Measurements from ENCODE around the gene TCF12.
"Not testable (repeated sequence)": the region's sequence is repeated elsewhere in the genome, so short reads cannot be mapped to it uniquely, and the experiment has no call there.

Gene TCF12

DNA sequence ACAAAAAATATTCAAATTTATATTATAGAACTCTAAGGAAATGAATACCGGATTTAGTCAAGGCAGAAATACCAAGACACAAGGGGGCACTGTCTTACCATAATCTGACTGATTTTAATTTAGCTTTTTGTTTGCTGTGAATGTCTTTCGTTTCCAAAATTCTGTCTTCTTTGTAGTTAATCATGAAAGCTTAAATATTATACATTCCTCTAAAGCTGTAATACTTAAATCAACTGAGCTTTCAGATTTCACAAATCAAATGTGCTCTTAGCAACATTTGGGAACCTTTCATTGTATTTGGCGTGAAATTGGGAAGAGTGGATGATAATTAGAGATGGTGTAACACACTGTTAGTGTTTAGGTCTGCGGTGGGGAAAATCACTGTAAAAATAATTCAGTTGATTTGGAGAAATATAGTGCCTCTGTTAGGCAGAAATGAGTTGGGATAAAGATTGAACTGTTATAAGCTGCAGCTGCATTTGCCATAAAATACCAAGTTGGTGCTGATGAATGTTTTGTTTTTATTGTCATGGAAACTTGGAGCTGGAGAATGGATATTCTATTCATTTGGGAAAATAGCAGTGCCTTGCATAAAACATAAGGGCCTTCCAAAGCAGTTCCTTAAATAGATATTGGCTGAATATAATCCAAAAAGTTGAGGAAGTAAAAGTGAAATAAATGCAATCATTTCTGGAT, 228.2 kb downstream of the TCF12 start:
- peak; percentile 96 for FAIRE-seq

DNA sequence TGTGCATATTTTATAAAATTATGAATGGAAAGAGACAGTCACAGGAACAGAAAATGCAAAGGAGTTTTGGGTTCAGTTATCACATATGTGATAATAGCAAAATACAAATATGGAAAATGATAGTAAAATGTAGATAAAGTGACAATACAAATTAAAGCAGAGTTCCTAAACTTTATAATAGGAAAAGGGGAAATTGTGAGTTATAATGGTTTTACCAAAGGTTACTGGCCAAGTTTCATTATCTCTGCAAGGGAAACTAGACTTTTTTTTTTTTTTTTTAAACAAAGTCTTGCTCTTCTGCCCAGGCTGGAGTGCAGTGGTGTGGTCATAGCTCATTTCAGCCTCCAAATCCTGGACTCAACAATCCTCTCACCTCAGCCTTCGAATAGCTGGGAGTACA, 229.2 kb downstream of the TCF12 start:
- FAIRE-seq, result no peak

DNA sequence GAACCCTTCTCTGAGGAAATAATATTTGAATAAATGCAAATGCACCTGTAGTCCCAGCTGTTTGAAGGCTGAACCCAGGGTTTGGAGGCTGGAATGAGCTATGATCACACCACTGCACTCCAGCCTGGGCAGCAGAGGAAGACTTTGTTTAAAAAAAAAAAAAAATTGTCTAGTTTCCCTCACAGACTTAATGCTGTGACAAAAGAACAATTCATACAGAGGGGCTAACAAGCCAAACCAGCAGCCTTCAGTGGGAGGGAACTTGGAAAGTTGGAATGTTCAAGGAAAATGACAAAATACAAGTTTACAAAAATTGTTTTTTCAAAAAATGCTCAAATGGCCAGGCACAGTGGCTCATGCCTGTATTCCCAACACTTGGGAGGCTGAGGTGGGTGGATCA, 229.8 kb downstream of the TCF12 start:
- FAIRE-seq, result no peak

DNA sequence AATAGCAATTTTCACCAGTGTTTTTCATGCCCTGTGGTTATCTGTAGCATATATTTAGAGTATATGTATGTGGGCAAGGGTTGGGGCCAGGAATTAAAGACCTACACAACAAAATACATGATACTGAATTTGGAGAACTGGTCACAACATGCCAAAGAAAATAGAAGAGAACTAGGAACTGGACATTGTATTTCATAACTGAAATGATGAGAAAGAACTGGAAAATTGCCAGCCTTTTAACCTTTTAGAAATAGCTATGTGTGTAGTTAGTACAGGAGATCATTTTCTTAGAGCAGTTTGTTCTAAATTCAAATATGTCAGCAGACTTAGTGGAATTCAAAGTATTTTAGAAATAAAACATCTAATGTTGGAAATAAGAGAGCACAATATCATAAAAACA, 230.8 kb downstream of the TCF12 start:
- no peak for FAIRE-seq

- FAIRE-seq, result no peak
Observed at GRCh38 chr15:57150066-57150865, 231.8 kb downstream of the TCF12 start.

DNA sequence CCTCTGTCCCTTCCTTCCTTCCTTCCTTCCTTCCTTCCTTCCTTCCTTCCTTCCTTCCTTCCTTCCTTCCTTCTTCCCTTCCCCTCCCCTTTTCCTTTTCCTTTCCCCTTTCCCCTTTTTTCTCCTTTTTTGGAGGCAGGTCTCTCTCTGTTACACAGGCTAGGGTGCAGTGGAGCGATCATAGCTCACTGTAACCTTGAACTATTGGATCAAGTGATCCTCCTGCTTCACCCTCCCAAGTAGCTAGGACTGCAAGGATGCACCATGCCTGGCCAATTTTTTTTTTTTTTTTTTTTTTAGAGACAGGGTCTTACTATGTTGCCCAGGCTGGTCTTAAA, 232.4 kb downstream of the TCF12 start:
- not testable (repeated sequence) for FAIRE-seq

GRCh38 chr15:57152133-57152532, 233.7 kb downstream of the TCF12 start:
- no peak for FAIRE-seq

- FAIRE-seq, result no peak
Observed at GRCh38 chr15:57152666-57153539, 234.5 kb downstream of the TCF12 start.

DNA sequence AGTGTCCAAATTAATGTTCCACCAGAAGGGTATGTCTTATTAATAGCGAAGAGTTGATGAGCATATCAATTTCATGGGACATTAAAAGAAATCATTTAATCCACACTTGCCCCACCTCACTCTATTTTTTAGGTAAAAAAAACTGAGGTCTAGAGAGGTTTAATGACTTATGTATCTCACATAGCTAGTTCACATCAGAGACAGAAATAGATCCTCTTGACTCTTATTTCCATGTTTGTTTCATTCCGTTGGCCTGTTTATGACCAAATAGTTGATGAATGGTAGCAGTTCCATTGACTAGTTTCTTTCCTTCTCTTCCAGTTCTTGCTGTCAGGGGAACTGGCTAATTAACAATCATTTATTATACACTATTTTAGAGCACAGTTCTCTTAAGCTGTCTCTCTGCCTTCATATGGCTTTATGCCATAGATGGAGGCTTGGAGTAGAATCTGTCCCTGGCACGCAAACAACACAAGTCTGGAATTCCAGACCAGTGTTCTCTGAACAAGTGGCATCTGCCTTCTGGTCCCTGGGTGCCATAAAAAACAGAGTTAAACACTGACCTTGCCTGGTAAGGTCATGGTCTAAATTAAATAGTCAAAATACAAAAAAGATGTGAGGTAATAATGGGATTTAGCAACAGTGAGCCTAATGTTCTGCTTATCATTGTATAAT, 237.9 kb downstream of the TCF12 start:
- no peak for FAIRE-seq

DNA sequence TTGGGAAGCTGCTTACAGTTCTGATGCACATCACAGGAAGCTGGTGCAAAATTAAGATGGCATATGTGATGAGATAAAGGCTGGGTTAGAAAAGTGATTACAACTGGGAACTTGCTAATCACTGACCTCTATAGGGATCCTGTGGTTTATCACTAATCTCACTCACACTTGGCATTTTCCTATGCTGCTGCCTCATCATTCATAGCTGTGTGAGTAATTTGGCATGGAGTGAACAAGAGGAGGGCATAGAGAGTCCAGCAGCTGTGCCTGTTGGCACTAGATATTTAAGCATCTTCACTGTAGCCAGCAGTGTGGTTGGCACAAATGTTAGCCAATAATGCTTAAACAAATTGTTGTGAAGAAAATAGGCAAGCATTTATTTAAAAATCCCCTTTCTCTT, 240.1 kb downstream of the TCF12 start:
- FAIRE-seq, result no peak

GRCh38 chr15:57158997-57159668, 240.7 kb downstream of the TCF12 start:
- FAIRE-seq, result no peak

GRCh38 chr15:57159767-57160166, 241.3 kb downstream of the TCF12 start:
- FAIRE-seq, result peak; percentile 8

GRCh38 chr15:57160823-57161560, 242.5 kb downstream of the TCF12 start:
- peak; percentile 33 for FAIRE-seq

DNA sequence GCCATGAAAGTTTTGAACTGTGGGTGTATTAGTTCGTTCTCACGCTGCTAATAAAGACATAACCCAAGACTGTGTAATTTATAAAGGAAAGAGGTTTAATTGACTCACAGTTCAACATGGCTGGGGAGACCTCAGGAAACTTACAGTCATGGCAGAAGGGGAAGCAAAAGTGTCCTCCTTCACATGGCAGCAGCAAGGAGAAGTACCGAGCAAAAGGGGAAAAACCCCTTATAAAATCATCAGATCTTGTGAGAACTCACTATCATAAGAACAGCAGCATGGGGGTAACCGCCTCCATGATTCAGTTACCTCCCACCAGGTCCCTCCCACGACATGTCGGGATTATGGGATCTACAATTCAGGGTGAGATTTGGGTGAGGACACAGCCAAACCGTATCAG, 245.8 kb downstream of the TCF12 start:
- not testable (repeated sequence) for FAIRE-seq

DNA sequence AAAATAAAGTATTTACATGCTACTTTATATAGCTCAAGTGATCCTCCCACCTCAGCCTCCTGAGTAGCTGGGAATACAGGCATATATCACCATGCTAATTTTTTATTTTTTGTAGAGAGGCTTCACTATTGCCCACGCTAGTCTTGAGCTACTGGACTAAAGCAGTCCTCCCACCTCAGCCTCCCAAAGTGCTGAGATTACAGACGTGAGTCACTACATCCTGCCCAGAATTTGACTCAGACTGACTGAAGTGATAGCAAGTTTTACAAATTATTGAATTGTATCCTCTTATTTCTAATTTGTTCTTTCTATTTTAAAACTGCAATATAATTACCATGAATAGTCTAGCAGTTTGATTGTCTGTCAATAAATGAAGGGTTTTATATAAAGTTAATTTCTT, 247.5 kb downstream of the TCF12 start:
- FAIRE-seq, result no peak

GRCh38 chr15:57167821-57168395, 249.5 kb downstream of the TCF12 start:
- FAIRE-seq, result no peak

- FAIRE-seq, result no peak
Observed at GRCh38 chr15:57169643-57170042, 251.2 kb downstream of the TCF12 start.

GRCh38 chr15:57171426-57171825, 253.0 kb downstream of the TCF12 start:
- FAIRE-seq, result no peak

DNA sequence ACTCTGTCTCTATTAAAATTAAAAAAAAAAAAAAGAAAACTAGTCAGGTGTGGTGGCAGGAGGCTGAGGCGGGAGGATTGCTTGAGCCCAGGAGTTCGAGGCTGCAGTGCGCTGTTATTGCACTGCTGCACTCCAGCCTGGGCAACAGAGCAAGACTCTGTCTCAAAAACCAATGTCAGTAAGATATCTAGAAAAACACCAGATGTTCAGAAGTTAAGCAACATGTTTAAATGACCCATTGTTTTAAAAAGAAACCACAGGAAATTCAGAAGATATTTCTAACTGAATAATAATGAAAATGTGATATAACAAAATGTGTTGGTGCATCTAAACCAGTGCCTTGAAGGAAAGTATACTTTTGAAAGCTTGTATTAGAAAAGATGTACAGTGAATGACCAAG, 254.5 kb downstream of the TCF12 start:
- FAIRE-seq, result no peak

DNA sequence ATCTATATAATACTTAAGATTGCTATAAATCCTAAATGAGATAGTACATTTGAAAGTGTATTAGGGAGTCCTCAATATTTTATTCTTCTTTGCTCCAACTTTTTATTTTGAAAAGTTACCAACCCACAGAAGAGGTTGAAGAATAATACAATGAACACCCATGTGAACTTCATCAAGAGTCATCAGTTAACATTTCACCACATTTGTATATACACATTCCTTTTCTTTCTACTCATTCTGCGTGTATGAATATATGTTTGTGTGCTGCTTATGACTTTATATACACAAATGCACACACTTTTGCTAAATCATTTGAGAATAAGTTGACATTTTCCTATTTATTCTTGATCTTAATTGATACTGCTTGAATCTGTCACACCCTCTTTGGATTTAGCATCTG, 264.6 kb downstream of the TCF12 start:
- FAIRE-seq, result no peak

DNA sequence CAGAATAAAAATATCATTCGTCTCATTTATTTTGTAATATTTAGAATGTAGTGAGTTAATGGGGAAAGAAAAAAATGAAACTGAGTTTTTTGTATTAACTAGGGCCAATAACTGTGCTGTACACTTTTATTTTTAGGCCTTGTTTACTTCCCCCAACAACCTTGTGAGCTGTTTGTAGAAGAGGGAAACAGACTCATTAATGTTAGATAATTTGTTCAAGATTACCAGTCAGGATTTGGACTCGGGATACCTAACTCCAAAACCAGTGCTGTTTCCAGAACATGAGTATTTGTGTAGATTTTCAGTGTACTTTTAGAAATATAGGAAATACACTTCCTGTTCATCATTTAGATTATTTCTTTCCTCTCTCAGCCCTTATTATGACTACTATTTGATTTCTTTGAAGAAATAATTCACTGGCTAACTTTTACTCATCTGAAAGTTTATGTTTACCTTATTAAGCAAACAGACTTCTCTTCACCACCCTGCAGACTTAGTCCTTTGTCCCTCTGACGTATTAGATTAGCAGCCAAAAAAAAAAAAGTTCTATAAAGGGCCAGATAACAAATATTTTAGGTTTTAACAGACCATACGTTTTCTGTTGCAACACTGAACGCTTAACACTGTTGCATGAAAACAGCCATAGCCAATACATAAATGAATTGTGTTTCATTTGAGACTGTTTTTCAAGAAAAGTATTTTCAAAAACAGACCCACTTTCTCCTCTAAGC, 265.3 kb downstream of the TCF12 start:
- FAIRE-seq, result no peak
